Renal pelvis (tissue), 4 donors: ENCODE results near the gene SHC4. TPM values are rescaled to one million over a fixed set of nuclear protein-coding genes. Genes with fewer than 3 reads are reported as not detected.
"Not testable (repeated sequence)": the region's sequence is repeated elsewhere in the genome, so short reads cannot be mapped to it uniquely, and the experiment has no call there.

ENCODE experiments used
- DNase-seq: peaks from one replicate; pipeline ENCODE4 v3.0.0-alpha.2; 2013
- polyA plus RNA-seq, 3 donors: library from polyadenylated mRNA; unstranded; fragments of 120-200 nt; gene quantifications; one replicate each; pipeline ENCODE4 v1.2.1, GENCODE V29; 2013; ENCODE audit not compliant: insufficient read length in 3 of 3

SHC4 gene
- polyA plus RNA-seq, 3 donors = 1.8 to 2.4 (median 2.3) TPM

- DNase-seq = no peak
These were observed 165.4 kb downstream of the SHC4 start for GRCh38 chr15:48798319-48798718.

DNA sequence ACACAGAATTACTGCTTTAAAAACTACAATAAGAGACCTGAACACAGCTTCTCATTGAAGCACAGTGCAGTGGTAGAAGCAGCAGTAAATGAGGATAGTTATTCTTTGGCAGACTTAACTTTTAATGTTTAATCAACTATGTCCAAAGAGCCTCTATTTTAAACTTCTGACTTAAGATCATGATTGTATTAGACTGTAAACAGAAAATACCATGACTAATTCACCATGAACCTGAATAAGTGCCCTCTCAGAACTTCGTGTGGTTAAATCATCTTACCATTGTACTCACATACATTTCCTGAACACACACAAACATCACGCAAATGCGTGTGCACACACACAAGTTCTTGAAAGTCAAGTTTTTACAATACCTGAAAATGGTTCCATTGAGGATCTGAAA, 166.8 kb downstream of the SHC4 start:
- no peak for DNase-seq

- DNase-seq = no peak
These were observed 167.2 kb downstream of the SHC4 start for GRCh38 chr15:48796521-48796920.

- DNase-seq = no peak
These were observed 167.8 kb downstream of the SHC4 start for GRCh38 chr15:48795901-48796300.

- no peak for DNase-seq
These were observed 169.0 kb downstream of the SHC4 start for GRCh38 chr15:48794697-48795134.

- DNase-seq = no peak
These were observed 171.3 kb downstream of the SHC4 start for GRCh38 chr15:48792408-48792807.

DNA sequence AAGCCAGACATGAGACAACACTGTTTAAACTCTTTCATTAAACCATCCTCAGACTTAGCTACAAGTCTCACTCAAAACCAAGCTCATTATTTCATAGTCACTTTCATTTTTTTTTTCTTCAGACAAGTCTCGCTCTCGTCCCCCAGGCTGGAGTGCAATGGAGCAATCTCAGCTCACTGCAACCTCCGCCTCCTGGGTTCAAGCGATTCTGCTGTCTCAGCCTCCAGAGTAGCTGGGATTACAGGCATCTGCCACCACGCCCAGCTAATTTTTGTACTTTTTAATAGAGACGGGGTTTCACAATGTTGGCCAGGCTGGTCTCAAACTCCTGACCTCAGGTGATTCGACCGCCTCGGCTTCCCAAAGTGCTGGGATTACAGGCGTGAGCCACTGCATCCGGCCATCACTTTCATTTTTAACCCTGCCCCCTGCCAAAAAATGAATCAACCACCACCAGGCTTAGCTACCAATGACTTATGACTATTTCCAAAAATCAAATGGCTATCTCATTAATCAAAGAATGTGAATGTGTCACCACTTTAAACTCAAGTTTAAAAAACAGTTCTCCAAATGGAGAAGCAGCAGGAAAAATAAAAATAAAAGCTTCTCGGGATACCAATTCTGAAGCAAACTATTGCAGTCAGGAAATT, 173.1 kb downstream of the SHC4 start:
- not testable (repeated sequence) for DNase-seq

DNA sequence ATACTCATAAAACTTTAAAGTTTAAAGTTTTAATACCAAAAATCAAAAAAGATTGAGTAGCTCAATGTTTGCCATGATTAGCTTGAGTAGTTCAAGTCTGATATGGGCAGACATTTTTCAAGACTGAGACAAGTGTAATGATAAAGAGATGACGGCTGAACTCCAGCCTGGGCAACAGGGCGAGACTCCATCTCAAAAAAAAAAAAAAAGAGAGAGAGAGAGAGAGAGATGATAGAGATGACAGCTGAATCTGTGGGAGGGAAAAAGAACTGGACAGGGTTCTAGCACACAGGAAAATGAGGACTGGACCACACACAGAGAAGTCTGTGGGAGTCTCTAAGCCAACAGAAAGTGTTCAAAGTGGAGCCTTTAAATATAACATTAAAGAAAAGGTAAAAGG, 178.0 kb downstream of the SHC4 start:
- no peak for DNase-seq

DNA sequence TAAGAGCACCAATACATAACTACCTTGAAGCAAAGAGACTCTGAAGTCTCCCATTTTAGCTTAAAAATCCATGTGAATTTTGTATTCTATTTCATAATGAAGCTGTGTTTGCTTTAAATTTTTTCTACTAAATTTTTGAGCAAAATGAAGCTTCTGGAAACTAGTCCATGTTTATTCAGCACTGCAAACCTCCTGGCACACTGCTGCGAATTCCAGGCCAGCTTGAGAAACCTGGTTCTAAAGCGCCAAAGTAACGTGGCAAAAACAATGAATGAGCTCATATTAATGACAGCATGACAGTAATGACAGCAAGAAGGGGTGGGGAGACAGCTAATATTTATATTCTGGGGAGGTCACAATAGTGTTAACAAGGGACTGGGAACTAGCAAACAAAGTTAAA, 178.5 kb downstream of the SHC4 start:
- no peak for DNase-seq

DNA sequence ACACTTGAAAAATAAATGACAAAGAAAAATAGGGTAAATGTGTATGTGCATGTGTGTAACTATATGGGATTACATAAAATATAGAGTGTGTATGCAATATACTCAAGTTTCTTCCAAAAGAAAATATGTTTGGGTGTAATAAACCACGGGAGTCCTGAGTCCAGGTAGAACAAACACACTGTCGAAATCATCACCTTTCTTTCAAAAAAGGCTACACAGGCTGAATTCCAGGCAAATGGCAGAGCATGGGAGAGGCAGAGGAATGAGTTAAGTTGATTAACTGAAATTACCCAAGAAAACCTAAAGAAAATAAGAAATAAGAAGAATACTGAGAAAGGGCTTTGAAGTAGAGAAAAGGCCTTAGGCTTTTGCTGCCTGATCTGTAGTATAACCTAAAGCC, 179.0 kb downstream of the SHC4 start:
- DNase-seq = no peak

- DNase-seq = no peak
These were observed 180.8 kb downstream of the SHC4 start for GRCh38 chr15:48782911-48783310.

DNA sequence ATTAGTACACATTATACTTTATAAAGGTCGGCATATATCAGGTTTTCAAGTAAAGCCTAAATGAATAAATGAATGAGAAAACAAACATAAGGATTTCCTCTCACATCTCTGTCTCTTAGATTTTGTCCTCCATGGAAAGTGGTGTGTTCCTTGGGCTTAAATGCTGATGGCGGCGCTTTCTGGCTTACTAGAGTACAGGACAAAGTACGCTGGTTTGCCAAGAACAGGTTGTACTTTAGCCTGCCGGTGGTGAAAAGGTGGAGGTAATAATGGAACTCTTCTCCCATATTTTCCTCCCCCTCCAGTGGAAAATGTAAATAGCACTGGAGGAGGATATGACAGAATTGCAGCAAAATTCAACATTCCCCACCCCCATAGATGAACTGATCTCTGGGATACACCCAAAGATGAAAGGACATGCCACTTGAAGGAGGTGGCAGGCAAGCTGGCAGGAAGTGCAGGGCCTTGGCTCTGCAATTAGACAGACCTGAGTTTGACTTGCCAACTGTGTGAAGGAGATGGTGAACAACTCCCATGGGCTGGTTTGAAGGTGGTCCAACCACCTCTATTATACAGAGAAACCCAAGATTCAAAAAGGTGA, 182.1 kb downstream of the SHC4 start:
- no peak for DNase-seq

- DNase-seq = no peak
These were observed 182.7 kb downstream of the SHC4 start for GRCh38 chr15:48781017-48781416.

DNA sequence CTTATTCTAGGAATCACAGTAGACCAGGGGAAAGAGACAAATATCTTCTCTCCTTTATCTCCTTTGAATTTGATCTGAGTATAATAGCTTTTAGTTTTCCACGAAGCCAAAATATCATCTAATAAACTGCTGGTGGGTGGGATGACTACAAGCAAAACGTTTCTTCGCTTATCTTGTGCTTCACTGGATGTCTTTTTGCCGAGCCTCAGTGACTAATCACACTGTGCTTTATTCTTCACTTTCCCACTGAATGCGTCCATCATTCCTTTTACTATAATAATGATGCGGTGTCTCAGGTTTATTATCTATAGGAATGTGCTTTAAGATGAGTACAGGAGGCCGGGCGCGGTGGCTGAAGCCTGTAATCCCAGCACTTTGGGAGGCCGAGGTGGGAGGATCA, 185.4 kb downstream of the SHC4 start:
- DNase-seq = no peak

DNA sequence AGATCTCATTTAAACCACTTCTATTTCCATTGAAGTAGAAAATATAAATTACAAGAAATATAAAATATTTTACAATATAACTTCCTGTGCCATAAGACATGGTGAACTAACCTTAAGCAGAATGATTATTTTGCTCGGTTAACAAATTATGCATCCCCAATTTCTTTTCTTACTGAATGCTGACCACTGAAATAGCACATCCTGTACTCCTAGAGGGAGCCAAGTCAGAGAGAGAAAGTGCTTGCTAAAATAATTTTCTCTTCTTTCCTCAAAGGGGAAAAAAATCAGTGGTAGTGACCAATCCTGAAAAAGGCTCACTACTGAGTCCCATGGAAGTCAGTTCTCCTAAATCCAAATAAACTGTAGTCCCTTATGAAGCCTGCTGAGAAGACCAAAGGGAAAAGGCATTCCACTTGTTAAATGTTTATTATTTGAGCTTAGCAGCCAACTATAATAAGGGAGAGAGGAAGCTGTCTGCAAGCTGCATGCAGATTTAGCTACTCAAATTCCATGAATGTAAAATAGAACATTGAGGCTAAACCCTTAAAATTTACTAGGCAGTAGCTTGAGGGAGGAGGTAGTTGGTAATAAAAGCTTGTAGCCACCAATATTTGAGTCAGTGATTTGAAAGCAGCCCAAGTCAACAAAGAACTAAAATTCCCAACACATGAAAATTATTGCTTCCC, 185.9 kb downstream of the SHC4 start:
- no peak for DNase-seq

- no peak for DNase-seq
These were observed 188.2 kb downstream of the SHC4 start for GRCh38 chr15:48775546-48775945.

DNA sequence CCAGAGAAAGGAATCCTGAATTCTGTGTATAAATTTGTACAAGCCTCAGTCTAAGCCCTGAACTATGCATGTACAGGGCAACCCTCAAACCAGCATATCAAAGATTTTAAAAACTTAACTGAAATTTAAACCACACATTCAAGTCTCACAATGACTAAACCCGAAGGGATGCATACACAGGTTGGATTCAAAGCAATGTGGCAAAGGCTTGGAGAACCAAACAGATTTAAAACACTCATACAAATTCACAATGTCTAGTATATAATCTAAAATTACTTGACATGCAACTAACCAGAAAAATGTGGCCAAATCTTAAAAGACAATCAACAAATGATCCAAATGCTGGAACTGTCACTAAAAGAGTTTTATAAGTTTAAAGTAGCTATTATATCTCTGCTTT, 189.2 kb downstream of the SHC4 start:
- DNase-seq = no peak

Other genes starting within 250 kb of the SHC4 start
- 10 to 100 TPM in 1 of 3 donors, 1 to 10 TPM in 2; 6.3 to 11.0 (median 9.7) TPM for gene CEP152, start 152.8 kb downstream of the SHC4 start, polyA plus RNA-seq
- 100 to 1,000 TPM; 307 to 389 (median 329) TPM for gene EID1, start 85.8 kb downstream of the SHC4 start, polyA plus RNA-seq
- gene SECISBP2L, start 82.5 kb upstream of the SHC4 start, polyA plus RNA-seq = 10 to 100 TPM; 41.4 to 63.8 (median 62.3) TPM
- 10 to 100 TPM; 85.3 to 96.1 (median 94.3) TPM for gene COPS2, start 191.7 kb upstream of the SHC4 start, polyA plus RNA-seq
- 10 to 100 TPM; 26.3 to 31.3 (median 26.8) TPM for gene GALK2, start 206.3 kb upstream of the SHC4 start, polyA plus RNA-seq